ENCODE data around the gene CDH23.

Gene CDH23

DNA sequence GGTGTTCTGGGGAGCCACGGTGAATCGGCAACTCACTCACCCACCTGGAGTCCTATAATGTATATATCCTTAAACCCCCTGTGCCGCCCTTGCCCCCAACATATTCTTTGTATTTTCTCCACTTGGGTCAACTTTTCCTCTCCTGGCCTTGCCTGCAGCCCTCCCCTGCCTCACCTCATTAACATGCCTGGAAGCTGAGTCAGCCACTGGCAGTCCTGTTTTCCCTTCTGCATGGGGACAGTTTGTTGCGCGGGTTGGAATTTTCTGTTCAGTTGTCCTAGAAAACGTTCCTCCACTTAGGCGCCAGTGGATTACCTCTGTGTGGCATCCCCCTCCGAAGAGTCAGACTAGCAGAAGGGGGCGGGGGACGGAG, 225.4 kb downstream of the CDH23 start:
- DNase-seq (ENCODE audit: low spot score) = no peak

DNA sequence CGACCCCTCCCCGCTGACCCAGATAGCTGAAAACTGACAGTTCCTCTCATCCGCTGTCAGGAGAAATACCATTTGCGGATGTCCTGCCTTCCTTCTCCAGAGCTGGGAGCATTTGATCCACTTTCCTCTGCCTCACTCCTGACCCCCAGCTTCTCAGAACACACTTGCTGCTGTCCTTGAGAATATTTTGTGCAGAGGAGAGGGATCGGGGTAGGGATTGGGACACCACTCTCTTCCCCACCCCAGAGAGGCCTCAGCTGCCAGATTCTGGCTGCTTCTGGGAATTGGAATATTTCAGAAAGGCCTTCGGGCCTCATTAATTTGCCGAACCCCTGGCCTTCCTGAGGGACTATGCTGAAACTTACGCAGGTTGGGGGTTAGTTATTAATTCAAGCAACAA, 225.9 kb downstream of the CDH23 start:
- DNase-seq (ENCODE audit: low spot score) = no peak

DNA sequence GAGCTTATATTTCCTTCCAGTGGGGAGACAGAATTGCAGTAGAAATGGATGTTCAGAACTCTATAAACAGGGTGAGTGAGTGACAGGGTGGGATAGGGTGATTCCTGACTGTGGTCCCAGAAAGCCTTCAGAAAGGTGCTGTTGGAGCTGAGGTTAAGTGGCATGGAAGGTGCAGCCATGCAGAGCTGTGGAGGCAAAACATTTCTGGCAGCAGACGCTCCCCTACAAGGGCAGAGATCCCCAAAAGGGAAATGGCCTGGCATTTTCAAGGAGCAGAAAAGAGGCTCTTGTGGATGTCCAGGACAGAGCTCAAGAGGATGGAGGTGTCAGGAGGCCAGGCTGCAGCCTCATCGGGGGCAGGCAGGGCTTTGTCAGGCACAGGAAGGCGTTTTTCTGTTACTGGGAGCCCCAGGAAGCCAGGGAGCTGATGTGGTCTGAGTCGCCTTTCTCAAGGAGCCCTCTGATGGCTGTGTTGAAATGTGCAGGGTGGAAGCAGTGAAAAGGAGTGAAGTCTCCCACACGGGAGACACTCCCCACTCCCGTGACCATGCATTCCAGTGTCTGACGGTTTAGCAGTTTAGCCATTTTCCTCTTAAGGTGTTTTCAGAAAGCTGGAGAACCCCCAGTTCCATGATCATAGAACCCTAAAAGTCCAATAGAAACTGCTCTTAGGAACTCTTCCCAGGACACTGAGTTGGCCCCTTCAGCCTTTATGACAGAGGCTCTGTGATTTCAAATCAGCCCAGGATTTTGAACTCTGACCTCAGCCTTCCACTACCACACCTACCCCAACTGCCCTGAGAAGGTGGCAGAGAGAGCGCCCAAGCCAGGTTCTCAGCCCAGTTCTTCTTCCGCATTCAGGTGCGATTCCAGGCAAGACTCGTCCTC, 226.6 kb downstream of the CDH23 start:
- DNase-seq (ENCODE audit: low spot score) = peak; percentile 39

DNA sequence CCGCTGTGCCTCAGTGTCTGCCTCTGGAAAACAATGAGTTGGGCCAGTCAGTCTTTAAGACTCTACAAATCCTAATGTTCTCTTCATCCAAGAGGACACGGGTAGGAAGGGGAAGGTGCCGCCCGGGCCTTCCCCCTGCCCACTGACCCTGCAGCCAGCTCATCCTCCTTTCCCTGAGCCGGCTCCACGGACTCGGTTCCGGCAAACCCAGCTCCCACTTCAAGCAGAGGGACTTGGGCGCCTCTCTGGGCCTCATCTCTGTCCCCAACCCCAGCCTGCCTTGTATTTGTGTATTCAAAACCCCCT, 227.2 kb downstream of the CDH23 start:
- DNase-seq (ENCODE audit: low spot score) = no peak

DNA sequence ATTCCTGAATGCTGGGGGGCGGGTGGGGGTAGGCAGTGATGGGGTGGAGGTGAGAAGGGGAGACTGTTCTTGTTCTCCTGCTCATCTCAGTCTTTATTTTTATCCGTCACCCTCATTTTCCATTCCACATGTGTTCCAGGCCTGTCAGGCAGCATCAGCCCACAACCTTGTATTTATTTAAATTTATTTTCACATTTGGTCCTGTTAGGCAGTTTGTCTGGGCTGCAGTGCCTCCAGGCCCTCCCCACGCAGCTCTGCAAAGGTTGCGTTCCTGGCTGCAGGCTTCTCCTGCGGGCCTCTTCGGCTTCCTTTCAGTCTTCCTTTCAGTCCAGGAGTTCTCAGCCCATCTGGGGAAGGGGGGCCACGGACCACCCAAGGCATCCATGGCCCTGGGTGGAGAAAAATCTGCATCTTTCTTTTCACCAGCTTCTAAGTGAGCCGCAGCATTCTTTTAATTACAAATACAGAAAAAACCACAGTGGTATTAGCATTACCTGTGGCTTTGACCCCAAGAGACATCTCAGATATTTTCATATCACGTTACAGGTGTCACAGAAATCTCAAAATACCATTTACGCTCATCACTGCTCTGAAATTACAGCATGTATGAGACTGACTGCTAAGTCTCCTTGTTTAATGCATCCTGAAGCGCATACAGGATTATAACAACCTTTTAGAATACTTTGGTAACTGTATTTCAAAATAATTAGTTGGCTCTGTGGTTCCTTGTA, 228.9 kb downstream of the CDH23 start:
- DNase-seq (ENCODE audit: low spot score) = no peak

DNA sequence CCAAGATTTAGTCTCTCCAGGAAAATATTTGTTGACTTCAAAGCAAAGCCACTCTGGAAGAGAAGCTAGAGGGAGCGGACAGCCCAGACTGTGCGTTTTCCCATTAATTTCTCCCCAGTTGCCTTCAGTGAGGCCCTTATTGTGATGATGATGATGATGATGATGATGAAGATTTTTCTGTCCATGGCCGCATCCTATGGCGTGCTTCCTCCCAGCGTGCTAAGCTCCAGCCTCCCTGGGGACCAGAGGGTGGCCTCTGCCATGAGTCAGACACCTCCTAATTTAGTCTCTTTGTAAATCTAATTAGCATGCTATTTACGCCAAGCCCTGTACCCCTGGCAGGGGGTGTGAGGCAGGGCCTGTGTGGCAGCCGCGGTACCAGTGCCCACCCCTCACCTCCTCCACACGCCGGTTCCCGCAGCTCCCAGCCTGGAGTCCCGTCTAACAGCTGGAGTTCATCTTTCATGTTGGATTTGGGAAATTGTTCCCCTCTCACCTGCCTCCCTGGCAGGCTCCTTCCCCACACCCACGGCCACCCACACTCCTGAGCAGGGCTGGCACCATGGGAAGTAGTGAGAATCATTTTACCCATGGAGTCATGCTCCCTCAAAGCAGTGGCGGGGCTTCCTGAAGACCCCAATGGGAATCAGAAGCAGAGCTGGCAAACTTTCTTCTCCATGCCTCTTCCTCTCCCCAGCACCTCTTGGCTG, 230.7 kb downstream of the CDH23 start:
- no peak for DNase-seq (ENCODE audit: low spot score)

DNA sequence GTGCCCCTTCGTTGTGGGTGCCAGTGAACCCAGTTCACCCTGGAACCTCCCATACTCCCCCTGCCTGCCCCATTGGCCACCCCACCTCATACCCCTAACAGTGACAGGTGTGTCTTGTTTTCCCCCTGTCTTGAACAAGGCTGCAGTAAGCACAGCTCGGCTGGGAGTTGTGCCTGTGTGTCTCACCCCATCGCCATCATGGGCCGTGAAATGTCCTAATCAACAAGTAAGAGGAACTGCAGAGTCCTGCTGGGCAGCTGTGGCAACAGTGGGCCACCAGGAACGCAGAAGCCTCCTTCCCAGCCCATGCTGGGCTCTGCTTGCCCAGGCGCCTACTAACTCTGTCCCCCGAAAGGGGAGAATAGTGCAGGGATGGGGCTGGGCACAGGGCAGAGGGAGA, 231.2 kb downstream of the CDH23 start:
- DNase-seq (ENCODE audit: low spot score) = no peak

DNA sequence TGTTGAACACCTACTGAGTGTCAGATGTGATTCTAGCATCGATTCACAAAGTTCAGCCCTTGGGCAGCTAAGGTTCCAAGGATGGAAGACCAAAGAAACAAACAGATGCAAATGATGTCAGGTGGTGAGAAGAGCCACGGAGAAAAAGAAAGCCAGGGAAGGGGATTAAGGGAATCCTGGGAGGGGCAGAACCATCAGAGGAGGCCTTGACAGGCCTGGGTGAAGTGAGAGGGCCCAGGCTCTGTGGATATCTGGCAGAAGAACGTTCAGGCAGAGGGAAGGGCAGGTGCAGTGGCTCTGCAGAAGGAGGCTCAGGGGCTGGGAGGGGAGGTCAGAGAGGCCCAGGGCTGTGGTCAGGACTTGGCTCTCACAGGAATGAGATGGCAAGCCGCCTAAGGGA, 232.4 kb downstream of the CDH23 start:
- no peak for DNase-seq (ENCODE audit: low spot score)

DNA sequence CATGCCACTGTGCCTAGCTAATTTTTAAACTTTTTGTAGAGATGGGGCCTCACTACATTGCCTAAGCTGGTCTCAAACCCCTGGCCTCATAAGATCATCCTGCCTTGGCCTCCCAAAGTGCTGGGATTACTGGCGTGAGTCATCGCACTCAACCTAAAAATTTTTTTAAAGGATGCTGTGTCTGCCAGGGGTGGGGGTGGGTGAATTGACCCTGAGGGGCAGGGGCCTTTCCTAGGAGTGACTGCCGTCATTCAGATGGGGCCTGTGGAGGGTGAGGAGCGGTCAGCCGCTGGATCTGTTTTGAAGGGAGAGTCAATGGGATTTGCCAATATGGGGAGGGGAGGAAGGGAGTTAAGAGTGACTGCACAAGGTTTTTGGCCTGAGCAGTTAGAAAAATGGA, 233.4 kb downstream of the CDH23 start:
- no peak for DNase-seq (ENCODE audit: low spot score)

DNA sequence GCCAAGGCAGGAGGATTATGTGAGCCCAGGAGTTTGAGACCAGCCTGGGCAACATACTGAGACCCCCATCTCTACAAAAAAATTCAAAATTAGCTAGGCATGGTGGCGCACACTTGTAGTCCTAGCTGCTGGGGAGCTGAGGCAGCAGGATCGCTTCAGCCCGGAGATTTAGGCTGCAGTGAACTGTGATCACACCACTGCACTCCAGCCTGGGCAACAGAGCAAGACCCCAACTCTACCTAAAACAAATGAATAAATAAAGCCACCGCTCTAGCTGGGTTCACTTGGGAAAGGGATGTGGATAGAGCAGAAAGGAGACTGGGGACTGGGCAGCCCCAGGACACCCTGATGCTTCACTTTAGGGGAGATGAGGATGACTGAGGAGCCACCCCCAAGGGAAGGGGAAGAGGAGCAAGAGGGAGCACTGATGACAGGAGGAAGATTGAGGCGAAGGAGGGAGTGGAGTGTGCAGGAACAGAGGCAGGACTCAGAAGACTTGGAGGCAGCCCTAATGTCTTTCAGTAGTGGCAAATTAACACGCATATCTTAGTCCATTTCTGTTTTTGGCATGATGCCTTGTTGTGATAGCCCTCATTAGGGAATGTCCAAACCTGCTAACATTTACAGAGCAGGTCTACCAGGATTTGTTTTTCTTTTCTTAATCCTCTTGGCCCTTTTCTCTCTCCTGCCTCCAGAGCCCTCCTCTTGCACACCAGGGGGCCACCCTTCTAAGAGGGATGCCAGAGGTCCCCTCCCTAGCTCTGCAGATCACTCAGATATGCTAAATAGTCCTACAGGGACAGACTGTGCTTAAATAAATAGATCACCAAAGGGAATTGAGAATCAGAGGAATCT, 234.5 kb downstream of the CDH23 start:
- no peak for DNase-seq (ENCODE audit: low spot score)

DNA sequence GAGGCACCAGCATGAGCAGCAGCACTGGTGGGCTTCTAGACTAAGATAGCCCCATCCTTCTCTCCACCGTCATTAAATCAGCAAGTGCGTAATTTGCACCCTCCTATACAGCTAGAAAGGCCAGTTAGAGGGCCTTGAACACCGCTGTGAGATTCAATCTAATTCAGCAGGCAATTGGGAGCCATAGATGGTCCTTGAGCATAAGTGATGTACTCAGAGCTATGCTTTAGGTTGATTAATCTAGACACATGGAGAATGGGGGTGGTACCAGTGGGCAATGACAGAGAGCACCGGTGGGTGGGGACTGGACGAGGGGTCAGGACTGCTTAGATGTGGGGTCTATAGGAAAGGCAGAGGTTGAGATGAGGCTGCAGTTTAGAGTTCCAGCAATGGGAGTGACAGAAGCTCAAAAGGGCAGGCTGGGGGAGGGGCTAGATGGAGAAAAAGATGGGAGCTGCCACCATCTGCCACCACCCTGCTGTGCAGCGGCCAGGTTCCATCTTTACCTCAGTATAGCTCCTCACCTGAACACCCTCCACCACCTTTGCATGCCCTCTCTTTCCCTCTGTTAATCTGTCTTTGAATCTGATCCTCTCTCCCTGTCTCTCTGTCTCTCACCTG, 235.6 kb downstream of the CDH23 start:
- no peak for DNase-seq (ENCODE audit: low spot score)

DNA sequence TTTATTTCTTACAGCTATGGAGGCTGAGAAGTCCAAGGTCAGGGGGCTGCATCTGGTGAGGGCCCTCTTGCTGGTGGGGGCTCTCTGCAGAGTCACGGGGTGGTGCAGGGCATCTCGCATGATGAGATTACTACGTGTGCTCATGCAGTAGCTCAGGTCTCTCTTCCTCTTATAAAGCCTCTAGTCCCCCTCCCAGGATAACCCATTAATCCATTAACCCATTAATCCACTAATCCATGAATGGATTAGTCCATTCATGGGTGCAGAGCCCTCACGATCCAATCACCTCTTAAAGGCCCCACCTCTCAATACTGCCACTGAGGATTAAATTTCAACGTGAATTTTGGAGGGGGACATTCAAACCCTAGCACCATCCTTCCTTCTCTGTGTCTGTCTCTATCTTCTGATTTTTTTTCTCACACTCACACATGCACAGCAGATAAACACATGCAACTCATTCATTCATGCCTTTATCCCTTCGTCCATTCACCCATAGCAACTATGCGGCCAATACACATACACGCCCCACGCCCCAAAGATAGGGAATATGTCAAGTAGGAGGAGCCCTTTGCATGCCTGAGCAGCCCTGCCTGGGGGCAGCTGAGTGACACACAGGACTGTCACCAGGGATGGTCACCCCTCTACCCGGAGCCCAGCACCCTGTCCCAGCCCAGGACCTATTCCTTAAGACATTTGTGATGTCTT, 236.3 kb downstream of the CDH23 start:
- DNase-seq (ENCODE audit: low spot score) = no peak

DNA sequence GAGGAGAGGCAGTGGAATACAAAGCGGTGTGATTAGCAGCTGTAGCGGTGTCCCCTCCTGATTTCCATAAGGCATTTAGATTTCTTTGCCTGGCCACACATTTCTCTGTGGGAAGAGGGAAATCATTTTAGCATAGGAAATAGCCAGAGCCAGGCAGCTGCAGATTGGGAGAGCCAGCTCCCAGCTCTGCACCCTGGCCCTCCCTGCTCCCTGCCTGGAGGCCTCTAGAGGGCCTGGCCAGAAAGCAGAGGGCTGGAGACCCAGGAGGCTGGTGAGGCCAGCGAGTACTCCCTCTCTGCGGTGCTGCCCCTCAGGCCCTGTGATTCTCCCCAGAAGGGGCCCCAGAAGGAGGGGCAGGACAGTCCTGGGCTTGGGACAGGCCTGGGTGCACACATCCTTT, 237.2 kb downstream of the CDH23 start:
- no peak for DNase-seq (ENCODE audit: low spot score)

DNA sequence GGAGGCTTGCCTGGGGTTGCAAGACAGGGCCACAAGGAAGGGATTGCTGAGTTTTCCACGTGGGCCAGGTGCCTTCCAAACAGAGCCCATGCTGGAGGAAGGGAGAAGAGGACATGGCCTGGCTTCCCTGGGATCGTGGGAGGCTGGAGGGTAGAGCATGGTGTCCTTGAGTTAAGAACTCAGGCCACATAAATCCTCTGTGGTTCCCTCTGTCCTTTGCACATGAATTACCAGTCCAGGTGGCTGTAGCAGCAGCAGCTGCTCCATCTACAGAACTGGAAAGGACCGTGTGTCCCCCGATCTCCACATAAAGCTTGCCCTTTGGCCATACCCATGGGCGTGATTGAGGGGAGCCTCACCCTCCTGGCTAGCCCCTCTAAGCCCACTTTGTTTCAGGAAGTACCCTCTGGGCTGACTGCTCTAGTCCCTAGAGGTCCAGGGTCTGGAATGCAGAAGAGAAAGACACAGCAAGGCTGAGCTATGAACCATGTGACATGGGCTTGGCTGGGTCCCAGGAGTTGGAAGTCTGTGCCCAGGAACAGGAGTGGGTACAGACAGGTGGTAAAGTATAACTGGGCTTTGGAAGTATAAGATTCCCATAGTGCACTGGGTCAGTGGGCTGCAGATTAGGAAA, 237.9 kb downstream of the CDH23 start:
- no peak for DNase-seq (ENCODE audit: low spot score)

DNA sequence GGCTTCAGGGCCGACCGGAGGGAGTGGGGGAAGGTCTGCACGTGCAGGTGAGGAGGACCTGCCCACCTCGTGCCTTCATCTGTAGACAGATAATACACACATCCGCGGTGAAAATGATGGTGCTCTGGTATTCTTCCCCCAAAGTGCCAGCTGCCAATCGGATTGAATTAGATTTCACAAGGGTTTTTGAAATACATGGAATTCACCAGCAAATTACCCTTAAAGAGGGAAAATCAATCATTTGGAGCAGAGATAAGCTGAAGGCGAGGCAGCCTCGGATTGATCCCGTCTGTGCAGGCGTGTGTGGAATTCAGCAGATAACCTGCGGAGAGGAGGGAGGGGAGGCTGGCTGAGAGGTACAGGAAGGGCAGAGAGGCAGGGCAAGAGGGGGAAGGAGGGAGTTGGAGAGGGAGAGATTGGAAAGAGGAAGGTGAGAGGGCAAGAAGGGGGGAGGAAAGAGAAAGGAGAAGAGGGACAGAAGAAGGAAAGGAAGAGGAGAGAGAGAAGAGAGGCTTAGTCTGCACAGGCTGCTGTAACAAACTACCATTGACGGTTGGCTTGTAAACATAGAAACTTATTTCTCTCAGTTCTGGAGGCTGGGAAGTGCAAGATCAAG, 238.6 kb downstream of the CDH23 start:
- DNase-seq (ENCODE audit: low spot score) = no peak

DNA sequence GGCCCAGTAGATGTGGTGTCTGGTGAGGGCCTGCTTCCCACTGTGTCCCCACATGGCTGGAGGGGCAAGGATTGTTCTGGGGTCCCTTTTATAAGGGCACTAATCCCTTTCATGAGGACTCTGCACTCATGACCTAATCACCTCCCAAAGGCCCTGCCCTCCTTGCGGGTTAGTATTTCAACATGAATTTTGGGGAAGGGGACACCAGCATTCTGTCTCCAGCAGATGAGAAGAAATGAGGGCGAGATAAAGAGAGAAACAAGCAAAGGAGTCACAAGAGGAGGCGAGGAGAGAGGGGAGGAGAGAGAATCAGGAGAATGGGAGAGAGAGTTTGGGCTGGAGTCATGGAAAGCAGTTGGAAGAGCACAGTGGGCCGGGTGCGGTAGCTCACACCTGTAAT, 239.1 kb downstream of the CDH23 start:
- DNase-seq (ENCODE audit: low spot score) = no peak

DNA sequence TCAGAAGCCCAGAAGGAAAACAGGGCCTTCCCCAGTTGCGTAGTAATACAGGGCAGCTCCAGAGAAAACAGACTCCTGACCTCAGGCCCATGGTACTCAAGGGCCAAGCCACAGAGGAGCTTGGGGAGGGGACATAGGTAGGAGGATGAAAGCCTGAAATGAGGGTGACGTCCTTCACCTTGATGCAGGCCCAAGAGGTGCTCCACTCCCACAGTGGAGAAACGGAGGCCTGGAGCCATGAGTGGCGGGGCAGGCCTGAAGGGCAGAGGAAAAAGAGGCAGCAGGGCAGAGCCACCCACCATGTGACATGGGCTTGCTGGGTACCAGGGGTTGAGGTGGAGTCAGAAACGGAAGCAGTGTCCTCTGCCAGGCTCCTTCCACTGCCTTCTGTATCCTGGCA, 239.9 kb downstream of the CDH23 start:
- no peak for DNase-seq (ENCODE audit: low spot score)

DNA sequence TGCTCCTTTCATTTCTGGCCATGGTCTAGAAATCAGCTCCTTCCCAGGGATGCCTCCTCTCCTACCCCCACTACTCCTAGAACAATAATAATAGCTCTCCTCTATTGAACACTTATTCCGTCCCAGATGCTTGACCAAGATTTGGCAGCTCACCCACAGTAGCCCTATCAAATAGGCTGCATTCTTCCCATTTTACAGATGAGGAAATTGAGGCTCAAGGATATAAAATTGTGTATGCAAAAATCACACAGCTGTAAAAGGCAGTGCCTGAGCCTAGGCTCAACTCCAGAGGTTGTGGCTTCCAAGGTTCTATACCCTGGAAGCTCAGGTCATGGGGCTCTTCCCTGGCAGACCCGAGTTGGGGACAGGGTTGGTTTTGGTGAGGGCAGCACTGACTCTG, 240.6 kb downstream of the CDH23 start:
- no peak for DNase-seq (ENCODE audit: low spot score)

DNA sequence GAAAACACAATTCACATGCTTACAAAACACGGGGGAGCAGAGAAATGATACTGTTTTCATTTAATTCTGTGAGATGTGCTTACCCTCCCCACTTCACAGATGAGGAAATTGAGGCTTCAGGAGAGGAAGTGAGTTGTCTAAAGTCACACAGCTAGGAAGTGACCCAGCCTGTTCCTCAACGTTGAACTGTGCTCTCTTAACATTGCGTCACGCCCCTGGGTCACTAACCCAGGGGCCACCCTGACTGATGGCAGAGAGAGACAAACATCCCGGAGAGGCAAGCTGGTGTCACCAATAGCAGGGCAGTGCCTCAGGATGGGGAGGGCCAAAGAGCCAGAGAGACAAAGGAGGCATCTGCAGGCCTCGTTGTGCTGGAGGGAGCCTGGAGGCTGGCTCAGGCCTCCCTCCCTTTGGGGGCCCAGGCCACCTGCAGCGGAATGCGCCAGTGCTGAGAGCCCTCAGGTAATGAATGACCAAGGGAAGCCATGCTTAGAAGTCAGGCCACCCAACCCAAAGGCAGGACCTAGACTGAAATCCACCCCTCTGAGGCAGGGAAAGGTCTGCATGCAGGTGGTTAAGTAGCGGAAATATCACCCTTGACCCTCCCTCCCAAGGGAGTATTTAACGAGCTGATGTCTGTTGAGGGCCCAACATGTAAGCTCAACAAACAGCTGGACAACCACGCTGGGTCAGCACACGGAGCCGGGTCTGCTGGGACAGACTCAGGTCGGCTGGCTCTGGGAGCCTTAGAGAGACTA, 241.5 kb downstream of the CDH23 start:
- DNase-seq (ENCODE audit: low spot score) = no peak

Measured in putamen (tissue), 1 donor.